ENCODE data around the gene ANKS6. TPM values are rescaled to one million over a fixed set of nuclear protein-coding genes. Genes with fewer than 3 reads are reported as not detected.

Gene ANKS6
- total RNA-seq, 1 donor from 2014 or later = 25.8 TPM

DNA sequence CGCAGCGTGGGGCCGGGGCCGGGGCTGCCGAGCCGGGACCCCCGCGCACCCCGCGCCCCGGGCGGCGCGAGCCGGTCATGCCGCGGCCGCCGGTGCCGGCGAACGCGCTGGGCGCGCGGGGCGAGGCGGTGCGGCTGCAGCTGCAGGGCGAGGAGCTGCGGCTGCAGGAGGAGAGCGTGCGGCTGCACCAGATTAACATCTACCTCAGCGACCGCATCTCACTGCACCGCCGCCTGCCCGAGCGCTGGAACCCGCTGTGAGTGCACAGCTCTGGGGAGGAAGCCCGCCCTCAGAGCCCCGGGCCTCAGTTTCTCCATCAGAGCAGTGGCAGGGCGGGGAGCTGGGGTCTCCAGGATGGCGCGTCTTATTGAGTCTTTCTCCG, 11.4 kb upstream of the ANKS6 start:
- H3K27me3 ChIP-seq (ENCODE audit: control insufficient read depth, insufficient read depth, low read length) = peaks cover 4% of the 10 kb centered on the region
- no peaks in the 10 kb centered on the region for H3K36me3 ChIP-seq (ENCODE audit: control insufficient read depth, insufficient read depth, low read length)
- H3K4me3 ChIP-seq (ENCODE audit: low read depth, low read length) = peak overlapping the region; percentile 55
- no peak for TF ChIP-seq CTCF (IDR thresholded peaks at IDR 0.05; ENCODE audit: insufficient read depth, low read length, poor library complexity, severe bottlenecking)
- no peak for DNase-seq (ENCODE audit: low read depth)

DNA sequence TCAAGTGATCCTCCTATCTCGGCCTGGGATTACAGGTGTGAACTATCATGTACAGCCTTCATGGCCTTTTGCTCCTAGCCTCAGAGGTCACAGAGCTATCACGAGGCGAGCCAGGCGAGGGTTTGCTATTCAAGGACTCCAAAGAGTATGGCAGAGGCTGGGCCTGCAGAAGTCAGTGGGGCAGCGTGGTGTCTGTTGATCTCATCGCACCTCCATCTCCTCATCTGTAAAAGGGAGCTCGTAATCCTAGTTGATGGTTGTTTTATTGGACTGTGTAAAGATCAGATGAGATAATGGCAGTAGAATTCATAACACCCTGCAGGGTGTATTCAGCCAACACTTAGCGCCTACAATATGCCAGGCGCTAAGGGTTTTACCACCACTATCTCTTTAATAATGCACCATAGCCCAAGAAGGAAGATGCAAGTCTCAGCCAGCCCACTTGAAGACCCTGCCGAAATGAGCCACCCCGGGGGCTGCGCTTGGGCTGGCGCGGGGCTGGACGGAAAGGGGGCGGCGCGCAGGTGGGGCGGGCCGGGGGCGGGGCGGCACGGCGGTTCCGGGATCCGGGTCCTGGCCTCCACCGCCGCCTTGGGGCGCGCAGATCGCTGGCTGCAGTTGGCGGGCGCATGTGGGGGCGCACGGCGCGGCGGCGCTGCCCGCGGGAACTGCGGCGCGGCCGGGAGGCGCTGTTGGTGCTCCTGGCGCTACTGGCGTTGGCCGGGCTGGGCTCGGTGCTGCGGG, 10.9 kb upstream of the ANKS6 start, which contains the start of gene GALNT12:
GALNT12 (plus strand) TSS at position 601 of the 744 bp plus-strand sequence; CDS start at position 630, 29 bp downstream.
- H3K27me3 ChIP-seq (ENCODE audit: control insufficient read depth, insufficient read depth, low read length) = peaks cover 4% of the 10 kb centered on the region
- no peak for DNase-seq (ENCODE audit: low read depth)
- H3K4me3 ChIP-seq (ENCODE audit: low read depth, low read length) = peak within 1 kb of the TSS; percentile 55
- H3K36me3 ChIP-seq (ENCODE audit: control insufficient read depth, insufficient read depth, low read length) = no peaks in the 10 kb centered on the region
- TF ChIP-seq CTCF (IDR thresholded peaks at IDR 0.05; ENCODE audit: insufficient read depth, low read length, poor library complexity, severe bottlenecking) = no peak

GRCh38 chr9:98806394-98807035, 10.2 kb upstream of the ANKS6 start:
- no peak for DNase-seq (ENCODE audit: low read depth)
- no peak for TF ChIP-seq CTCF (IDR thresholded peaks at IDR 0.05; ENCODE audit: insufficient read depth, low read length, poor library complexity, severe bottlenecking)
- H3K36me3 ChIP-seq (ENCODE audit: control insufficient read depth, insufficient read depth, low read length) = no peaks in the 10 kb centered on the region
- no peak overlapping the region for H3K4me3 ChIP-seq (ENCODE audit: low read depth, low read length)
- peaks cover 4% of the 10 kb centered on the region for H3K27me3 ChIP-seq (ENCODE audit: control insufficient read depth, insufficient read depth, low read length)

GRCh38 chr9:98805506-98806272, 9.3 kb upstream of the ANKS6 start:
- no peak for DNase-seq (ENCODE audit: low read depth)
- Histone ChIP-seq H3K36me3 (ENCODE audit: control insufficient read depth, insufficient read depth, low read length) (no peaks in the 10 kb centered on the region), H3K4me3 (ENCODE audit: low read depth, low read length) (no peak overlapping the region), H3K27me3 (ENCODE audit: control insufficient read depth, insufficient read depth, low read length) (peaks cover 4% of the 10 kb centered on the region)
- TF ChIP-seq CTCF (IDR thresholded peaks at IDR 0.05; ENCODE audit: insufficient read depth, low read length, poor library complexity, severe bottlenecking) = no peak

DNA sequence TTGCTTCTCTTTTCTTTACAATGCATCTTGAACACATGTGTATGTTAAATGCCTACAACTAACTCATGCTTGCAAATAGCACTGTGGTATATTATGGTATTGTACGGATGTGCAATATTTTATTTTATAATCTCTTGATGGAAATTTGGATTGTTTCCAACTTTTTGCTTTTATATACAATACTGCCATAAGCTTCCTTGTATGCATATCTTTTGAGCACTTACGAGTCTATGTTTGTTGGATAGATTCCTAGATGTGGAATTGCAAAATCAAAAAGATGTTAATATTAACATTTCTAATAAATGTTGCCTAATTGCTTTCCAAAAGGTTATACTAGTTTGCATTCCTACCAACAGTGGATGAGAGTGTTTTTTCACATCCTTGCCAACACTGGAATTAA, 7.7 kb upstream of the ANKS6 start:
- Histone ChIP-seq H3K36me3 (ENCODE audit: control insufficient read depth, insufficient read depth, low read length) (no peaks in the 10 kb centered on the region), H3K4me3 (ENCODE audit: low read depth, low read length) (no peak overlapping the region), H3K27me3 (ENCODE audit: control insufficient read depth, insufficient read depth, low read length) (peaks cover 4% of the 10 kb centered on the region)
- no peak for TF ChIP-seq CTCF (IDR thresholded peaks at IDR 0.05; ENCODE audit: insufficient read depth, low read length, poor library complexity, severe bottlenecking)
- DNase-seq (ENCODE audit: low read depth) = no peak

Data from kidney epithelial cell (primary cell).